Activated naive CD4-positive, alpha-beta T cell treated with anti-CD3 and anti-CD28 coated beads, Interleukin-2, amount 10 ng/mL, durations not matched to agents 7 days and 5 days (primary cell): Measurements from ENCODE around the gene CCNG2.
A peak's percentile ranks its signal among the peaks of the same experiment; 100 is the strongest.

Source experiments
- CTCF ChIA-PET: fragments of 350-600 bp; sonication (Branson Sonifier 250); formaldehyde crosslinking; loops from one replicate; lab custom pipeline; 2021; ENCODE audit warnings: antibody characterized with exemption; lab: Charles Lee
- DNase-seq: peaks from one replicate; pipeline ENCODE4 v3.0.0-alpha.2; 2020
- H3K27ac Mint-ChIP-seq: one replicate; pipeline ENCODE4 v1.8.0; 2021; ENCODE audit warnings: mild to moderate bottlenecking, moderate library complexity, mixed read lengths
- H3K27me3 Mint-ChIP-seq: one replicate; pipeline ENCODE4 v1.8.0; 2021; ENCODE audit warnings: mild to moderate bottlenecking, mixed read lengths
- H3K36me3 Mint-ChIP-seq: one replicate; pipeline ENCODE4 v1.8.0; 2021; ENCODE audit warnings: mixed read lengths
- H3K4me1 Mint-ChIP-seq: one replicate; pipeline ENCODE4 v1.8.0; 2021; ENCODE audit warnings: mixed read lengths
- H3K4me3 Mint-ChIP-seq: one replicate; pipeline ENCODE4 v1.8.0; 2021; ENCODE audit warnings: mild to moderate bottlenecking, moderate library complexity, mixed read lengths
- H3K9me3 Mint-ChIP-seq: one replicate; pipeline ENCODE4 v1.8.0; 2021; ENCODE audit warnings: mixed read lengths

CCNG2 gene

DNA sequence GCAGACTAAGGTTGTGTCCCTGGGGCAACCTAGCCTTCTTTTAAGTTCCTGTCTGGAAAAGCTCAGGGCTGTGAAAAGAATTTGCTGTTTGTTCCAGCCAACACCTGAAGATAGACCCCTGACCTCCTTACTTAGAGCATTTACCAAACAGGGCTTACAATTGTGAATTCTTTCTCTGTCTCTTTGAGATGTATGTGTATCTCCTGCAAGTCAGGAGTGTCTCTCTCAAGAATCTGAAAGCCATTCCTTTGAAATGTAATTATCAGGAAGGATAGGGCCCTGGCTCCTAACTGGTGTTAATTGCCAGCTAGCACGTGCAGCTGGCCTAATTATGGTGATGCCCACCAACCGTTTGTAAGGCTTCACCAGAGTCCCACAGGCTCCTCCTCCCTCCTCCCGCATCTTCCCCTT, 18.2 kb downstream of the CCNG2 start:
- CTCF ChIA-PET, result interaction anchor here (0.7 kb wide), 1 partner anchor 79 kb away, joined by 3 read pairs; no protein-coding TSS in a partner anchor
- peaks cover 9% of the 10 kb centered on the region for H3K36me3 Mint-ChIP-seq
- no peaks in the 10 kb centered on the region for H3K4me1 Mint-ChIP-seq
- no peaks in the 10 kb centered on the region for H3K9me3 Mint-ChIP-seq
- no peak overlapping the region for H3K27ac Mint-ChIP-seq
- peaks cover 34% of the 10 kb centered on the region for H3K27me3 Mint-ChIP-seq
- no peak overlapping the region for H3K4me3 Mint-ChIP-seq
- no peak for DNase-seq

- Mint-ChIP-seq H3K27ac (no peak overlapping the region), H3K4me1 (no peaks in the 10 kb centered on the region), H3K9me3 (no peaks in the 10 kb centered on the region), H3K4me3 (no peak overlapping the region), H3K27me3 (peaks cover 40% of the 10 kb centered on the region), H3K36me3 (no peaks in the 10 kb centered on the region)
- DNase-seq, result no peak
- CTCF ChIA-PET, result interaction anchor here (0.6 kb wide), 1 partner anchor 12 kb away, joined by 3 read pairs; no protein-coding TSS in a partner anchor
Observed at GRCh38 chr4:77176640-77177039, 19.6 kb downstream of the CCNG2 start.

DNA sequence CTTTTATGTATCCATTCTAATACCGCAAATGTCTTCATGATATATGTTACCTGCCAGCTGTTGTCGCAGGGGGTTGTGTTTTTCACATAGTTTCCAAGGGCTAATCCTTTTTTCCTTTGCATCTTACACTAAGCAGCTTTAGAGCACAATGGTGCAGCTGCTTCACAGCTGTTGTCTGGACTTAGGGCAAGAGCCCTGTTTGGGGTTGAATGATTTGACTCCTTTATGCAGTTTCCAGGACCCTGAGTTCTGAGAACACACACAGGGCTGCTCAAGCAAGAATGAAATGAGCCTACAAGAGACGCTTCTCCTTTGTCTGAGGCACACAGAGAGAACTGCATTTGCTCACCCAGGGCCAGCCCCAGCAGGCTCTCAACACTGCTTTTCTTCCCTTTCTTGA, 20.2 kb downstream of the CCNG2 start:
- Mint-ChIP-seq H3K27me3 (peaks cover 40% of the 10 kb centered on the region), H3K4me3 (no peak overlapping the region), H3K36me3 (no peaks in the 10 kb centered on the region), H3K27ac (no peak overlapping the region), H3K9me3 (no peaks in the 10 kb centered on the region), H3K4me1 (no peaks in the 10 kb centered on the region)
- no peak for DNase-seq
- CTCF ChIA-PET, result interaction anchor here (0.6 kb wide), 1 partner anchor 11 kb away, joined by 3 read pairs; no protein-coding TSS in a partner anchor

- DNase-seq, result no peak
- peaks cover 42% of the 10 kb centered on the region for H3K27me3 Mint-ChIP-seq
- CTCF ChIA-PET, result interaction anchor here (2.7 kb wide), 1 partner anchor 25 kb away, joined by 12 read pairs; no protein-coding TSS in a partner anchor
- no peaks in the 10 kb centered on the region for H3K4me1 Mint-ChIP-seq
- no peak overlapping the region for H3K4me3 Mint-ChIP-seq
- no peaks in the 10 kb centered on the region for H3K36me3 Mint-ChIP-seq
- H3K9me3 Mint-ChIP-seq, result no peaks in the 10 kb centered on the region
- H3K27ac Mint-ChIP-seq, result no peak overlapping the region
Observed at GRCh38 chr4:77178560-77178959, 21.6 kb downstream of the CCNG2 start.

GRCh38 chr4:77179519-77179918, 22.5 kb downstream of the CCNG2 start:
- no peak overlapping the region for H3K4me3 Mint-ChIP-seq
- no peaks in the 10 kb centered on the region for H3K36me3 Mint-ChIP-seq
- H3K4me1 Mint-ChIP-seq, result no peaks in the 10 kb centered on the region
- CTCF ChIA-PET, result interaction anchor here (1.2 to 2.7 kb wide), 2 partner anchors 24 to 84 kb away, joined by 3 to 12 read pairs; no protein-coding TSS in a partner anchor
- DNase-seq, result no peak
- H3K27me3 Mint-ChIP-seq, result peaks cover 41% of the 10 kb centered on the region
- H3K9me3 Mint-ChIP-seq, result no peaks in the 10 kb centered on the region
- no peak overlapping the region for H3K27ac Mint-ChIP-seq

DNA sequence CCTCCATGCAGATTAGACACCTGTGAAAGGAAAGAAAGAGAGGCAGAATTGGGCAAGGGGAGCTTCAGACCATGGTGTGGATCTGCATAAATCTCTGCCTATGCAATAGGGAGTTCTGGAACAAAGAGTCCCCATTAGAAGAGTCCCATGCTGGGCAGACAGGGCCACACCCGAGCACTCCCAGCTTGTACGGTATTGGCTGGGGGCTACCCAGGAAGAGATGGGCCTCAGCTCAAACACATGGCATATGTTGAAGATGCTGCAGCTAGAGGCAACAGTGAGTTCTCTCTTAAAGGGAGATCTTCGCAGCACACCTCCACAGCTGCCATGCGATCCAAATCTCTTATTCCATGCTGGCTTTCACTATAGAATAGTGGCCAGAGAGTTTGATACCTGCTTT, 24.7 kb downstream of the CCNG2 start:
- CTCF ChIA-PET, result interaction anchor here (1.7 kb wide), 1 partner anchor 22 kb away, joined by 9 read pairs; no protein-coding TSS in a partner anchor
- H3K36me3 Mint-ChIP-seq, result no peaks in the 10 kb centered on the region
- no peak for DNase-seq
- peaks cover 49% of the 10 kb centered on the region for H3K27me3 Mint-ChIP-seq
- H3K4me3 Mint-ChIP-seq, result no peak overlapping the region
- no peaks in the 10 kb centered on the region for H3K4me1 Mint-ChIP-seq
- no peak overlapping the region for H3K27ac Mint-ChIP-seq
- H3K9me3 Mint-ChIP-seq, result no peaks in the 10 kb centered on the region

DNA sequence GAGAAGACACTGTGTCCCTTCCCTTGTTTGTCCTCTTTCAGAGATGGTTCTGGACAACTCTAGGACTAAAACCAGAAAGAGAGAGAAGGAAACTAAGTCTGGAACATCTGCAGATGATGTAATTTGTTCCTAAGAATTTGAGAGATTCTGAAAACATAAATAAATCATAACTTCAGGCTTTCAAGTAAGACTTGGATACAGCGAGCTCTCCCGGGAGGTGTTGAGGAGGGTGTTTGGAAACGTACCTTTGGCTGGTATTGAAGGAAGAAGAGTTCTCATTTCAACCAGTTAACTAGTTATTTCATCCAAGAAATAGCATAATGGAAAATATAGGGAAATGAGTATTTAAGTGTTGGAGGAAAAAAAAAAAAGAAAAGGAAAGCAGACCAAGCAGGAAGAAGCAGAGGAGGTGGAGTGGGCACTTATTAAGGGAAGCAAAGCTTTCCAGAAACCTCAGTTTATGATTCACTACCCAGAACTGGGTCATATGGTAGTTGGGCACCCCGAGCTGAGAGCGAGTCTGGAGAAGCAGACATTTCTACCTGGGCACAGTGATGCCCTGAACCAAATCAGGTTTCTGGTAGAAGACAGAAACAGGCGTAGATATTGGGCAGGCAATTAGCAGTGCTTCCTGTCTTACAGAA, 26.9 kb downstream of the CCNG2 start:
- no peaks in the 10 kb centered on the region for H3K36me3 Mint-ChIP-seq
- no peak for DNase-seq
- H3K4me3 Mint-ChIP-seq, result no peak overlapping the region
- CTCF ChIA-PET, result no interaction called here
- no peaks in the 10 kb centered on the region for H3K9me3 Mint-ChIP-seq
- no peak overlapping the region for H3K27ac Mint-ChIP-seq
- H3K27me3 Mint-ChIP-seq, result peaks cover 40% of the 10 kb centered on the region
- H3K4me1 Mint-ChIP-seq, result no peaks in the 10 kb centered on the region

DNA sequence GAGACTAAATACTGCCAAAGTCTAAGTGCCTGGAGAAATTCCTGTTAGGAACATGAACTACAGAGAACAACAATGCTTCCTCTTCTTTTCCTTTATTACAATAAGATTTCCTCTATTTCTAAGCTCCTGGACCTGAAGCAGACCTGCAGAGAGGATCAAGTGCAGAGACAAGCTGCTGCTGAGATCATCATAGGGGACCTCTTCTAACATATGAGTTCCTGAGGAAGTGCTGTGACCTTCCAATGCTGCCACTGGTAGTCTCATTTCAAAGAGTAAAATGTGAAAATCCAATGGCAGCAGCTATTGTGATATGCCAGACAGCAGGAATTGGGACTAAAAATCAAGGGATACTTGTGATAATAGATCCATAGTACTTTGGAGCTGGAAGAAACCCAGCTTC, 28.0 kb downstream of the CCNG2 start:
- Mint-ChIP-seq H3K4me1 (no peaks in the 10 kb centered on the region), H3K4me3 (no peak overlapping the region), H3K36me3 (no peaks in the 10 kb centered on the region), H3K27me3 (peaks cover 36% of the 10 kb centered on the region), H3K27ac (no peak overlapping the region), H3K9me3 (no peaks in the 10 kb centered on the region)
- no peak for DNase-seq
- CTCF ChIA-PET, result interaction anchor here (1.2 kb wide), 1 partner anchor 16 kb away, joined by 5 read pairs; no protein-coding TSS in a partner anchor

DNA sequence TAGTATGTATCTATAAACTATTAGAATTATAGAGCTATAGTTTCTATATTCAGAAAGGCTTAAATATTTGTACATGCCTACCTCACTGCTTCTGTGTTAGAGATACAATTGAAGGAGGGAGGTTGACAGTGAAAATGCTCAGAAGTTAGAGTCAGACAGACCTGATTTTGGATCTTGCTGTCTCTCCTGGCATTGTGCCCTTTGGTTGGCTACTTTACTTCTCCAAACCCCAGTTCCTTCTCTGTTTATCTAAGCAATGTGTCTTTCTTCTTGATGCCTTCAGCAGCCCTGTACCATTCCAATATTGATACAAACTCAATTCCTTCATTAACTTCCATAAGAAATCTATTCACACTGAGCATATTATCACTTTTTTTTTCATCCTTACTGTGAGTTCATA, 28.7 kb downstream of the CCNG2 start:
- DNase-seq, result no peak
- Mint-ChIP-seq H3K27me3 (peaks cover 33% of the 10 kb centered on the region), H3K4me1 (no peaks in the 10 kb centered on the region), H3K36me3 (no peaks in the 10 kb centered on the region), H3K4me3 (no peak overlapping the region), H3K9me3 (no peaks in the 10 kb centered on the region), H3K27ac (no peak overlapping the region)
- CTCF ChIA-PET, result interaction anchor here (1.2 kb wide), 1 partner anchor 15 kb away, joined by 5 read pairs; no protein-coding TSS in a partner anchor

DNA sequence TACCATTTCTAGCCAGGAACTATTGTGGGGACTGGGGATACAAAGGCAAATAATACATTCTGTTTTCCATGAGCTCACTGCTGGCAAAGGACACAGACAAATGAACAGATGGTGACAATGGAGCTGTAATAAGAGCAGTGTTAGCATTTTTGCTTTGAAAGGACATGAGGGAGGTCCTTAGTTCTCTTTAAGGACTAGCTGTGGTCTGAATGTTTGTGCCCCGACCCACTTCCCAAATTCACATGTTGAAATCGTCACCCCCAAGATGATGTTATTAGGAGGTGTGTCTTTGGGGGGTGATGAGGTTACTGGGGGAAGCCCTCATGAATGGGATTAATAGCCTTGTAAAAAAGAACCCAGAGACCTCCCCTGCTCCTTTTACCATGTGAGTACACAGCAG, 30.3 kb downstream of the CCNG2 start:
- no peak for DNase-seq
- Mint-ChIP-seq H3K36me3 (no peaks in the 10 kb centered on the region), H3K27me3 (peaks cover 29% of the 10 kb centered on the region), H3K9me3 (no peaks in the 10 kb centered on the region), H3K4me3 (no peak overlapping the region), H3K27ac (no peak overlapping the region), H3K4me1 (peaks cover 2% of the 10 kb centered on the region)
- CTCF ChIA-PET, result interaction anchor here (0.9 kb wide), 1 partner anchor 16 kb away, joined by 5 read pairs; no protein-coding TSS in a partner anchor

DNA sequence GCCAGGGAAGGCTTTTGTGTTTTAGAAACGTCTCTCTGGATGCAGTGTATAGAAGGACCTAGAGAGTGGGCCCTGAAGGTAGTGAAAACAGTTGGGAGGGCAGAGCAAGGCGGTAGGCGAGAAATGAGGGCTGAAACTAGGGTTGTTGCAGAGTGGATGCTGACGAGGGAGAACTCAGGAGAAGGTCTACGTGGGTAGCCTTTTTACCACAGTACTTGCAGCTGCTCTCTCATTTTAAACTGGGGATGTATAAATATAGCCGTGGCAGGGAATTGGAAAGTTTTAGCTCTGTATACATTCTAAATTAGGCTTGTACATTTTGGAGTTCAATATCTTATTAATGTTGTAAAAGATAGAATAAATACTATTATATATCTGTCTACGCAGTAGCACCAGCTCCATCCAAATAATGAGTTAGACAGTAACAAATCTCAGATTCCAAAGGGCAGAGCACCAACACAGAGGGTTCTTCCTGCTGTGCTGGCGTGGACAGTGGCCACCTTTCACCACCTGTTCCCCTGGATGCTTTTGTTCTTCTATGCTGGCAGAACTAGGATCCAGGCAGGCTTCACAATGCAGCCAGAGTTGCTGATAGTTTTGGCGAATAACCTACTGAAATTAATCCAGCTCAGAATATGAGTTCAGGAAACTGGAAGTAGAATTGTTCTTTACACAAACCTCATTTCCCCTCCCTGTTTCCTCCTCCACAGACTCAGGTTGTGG, 31.7 kb downstream of the CCNG2 start:
- peaks cover 10% of the 10 kb centered on the region for H3K4me1 Mint-ChIP-seq
- H3K27ac Mint-ChIP-seq, result no peak overlapping the region
- no peak overlapping the region for H3K4me3 Mint-ChIP-seq
- H3K27me3 Mint-ChIP-seq, result peaks cover 29% of the 10 kb centered on the region
- DNase-seq, result no peak
- H3K9me3 Mint-ChIP-seq, result no peaks in the 10 kb centered on the region
- no peaks in the 10 kb centered on the region for H3K36me3 Mint-ChIP-seq
- CTCF ChIA-PET, result interaction anchor here (1.0 to 2.5 kb wide), 4 partner anchors 8 to 94 kb away, joined by 3 to 10 read pairs (median 5); no protein-coding TSS in a partner anchor

DNA sequence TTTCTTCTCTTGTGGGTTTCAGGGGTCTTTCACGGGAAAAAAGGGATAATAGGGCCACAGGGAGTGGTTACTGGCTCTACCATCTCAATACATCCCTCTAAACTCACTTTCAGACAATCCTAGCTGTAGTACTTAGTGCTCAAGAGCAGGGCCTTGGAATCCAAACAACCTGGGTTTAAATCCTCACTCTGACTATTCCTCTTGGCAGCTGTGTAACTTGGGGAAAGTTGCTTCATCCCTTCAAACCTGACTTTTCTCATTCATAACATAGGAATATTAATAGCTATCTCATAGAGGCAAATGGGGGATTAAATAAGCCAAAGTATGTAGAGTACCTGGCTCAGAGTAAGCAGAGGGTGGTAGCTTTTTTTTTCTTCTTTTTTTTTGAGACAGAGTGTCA, 32.4 kb downstream of the CCNG2 start:
- H3K36me3 Mint-ChIP-seq, result no peaks in the 10 kb centered on the region
- peaks cover 18% of the 10 kb centered on the region for H3K4me1 Mint-ChIP-seq
- CTCF ChIA-PET, result interaction anchor here (1.6 to 2.5 kb wide), 3 partner anchors 9 to 94 kb away, joined by 3 to 10 read pairs (median 7); no protein-coding TSS in a partner anchor
- H3K27ac Mint-ChIP-seq, result no peak overlapping the region
- no peak overlapping the region for H3K4me3 Mint-ChIP-seq
- no peak for DNase-seq
- H3K9me3 Mint-ChIP-seq, result no peaks in the 10 kb centered on the region
- H3K27me3 Mint-ChIP-seq, result peaks cover 26% of the 10 kb centered on the region

DNA sequence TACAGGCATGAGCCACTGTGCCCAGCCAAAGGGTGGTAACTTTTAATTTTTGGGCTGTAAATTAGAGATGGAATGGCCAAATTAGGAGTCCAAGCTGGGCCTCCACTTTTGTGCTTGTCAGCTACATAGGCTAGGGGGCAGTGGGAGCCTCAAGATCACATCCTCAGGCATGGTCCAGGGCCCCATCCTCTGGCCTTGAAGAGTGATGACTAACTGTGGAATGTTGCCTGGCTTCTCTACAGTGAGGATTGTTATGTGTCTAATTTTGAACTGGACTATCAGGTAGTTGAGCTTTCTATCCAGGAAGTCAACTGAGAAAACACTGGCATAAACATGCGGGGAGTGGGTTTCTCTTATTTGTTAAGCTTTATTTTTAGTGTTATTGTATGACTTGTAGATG, 33.0 kb downstream of the CCNG2 start:
- Mint-ChIP-seq H3K4me1 (peaks cover 22% of the 10 kb centered on the region), H3K9me3 (no peaks in the 10 kb centered on the region), H3K27me3 (peaks cover 23% of the 10 kb centered on the region), H3K27ac (no peak overlapping the region), H3K36me3 (no peaks in the 10 kb centered on the region), H3K4me3 (no peak overlapping the region)
- CTCF ChIA-PET, result interaction anchor here (1.6 to 2.5 kb wide), 2 partner anchors 10 to 13 kb away, joined by 3 to 10 read pairs; no protein-coding TSS in a partner anchor
- DNase-seq, result no peak

- no peak for DNase-seq
- Mint-ChIP-seq H3K9me3 (no peaks in the 10 kb centered on the region), H3K27me3 (peaks cover 6% of the 10 kb centered on the region), H3K27ac (peak overlapping the region; percentile 86), H3K36me3 (no peaks in the 10 kb centered on the region), H3K4me1 (peaks cover 22% of the 10 kb centered on the region), H3K4me3 (peak overlapping the region; percentile 56)
- CTCF ChIA-PET, result interaction anchor here (0.7 to 3.2 kb wide), 3 partner anchors 10 to 98 kb away, joined by 3 to 29 read pairs (median 7); no protein-coding TSS in a partner anchor
Observed at GRCh38 chr4:77193046-77193445, 36.0 kb downstream of the CCNG2 start.
